ENCODE measurements around the gene ATP12A. TPM values are rescaled to one million over a fixed set of nuclear protein-coding genes. Genes with fewer than 3 reads are reported as not detected.

ATP12A gene
- total and polyA plus RNA-seq, 2 of the 8 experiments (the other 6 are each of a cell fraction or from before 2014, with no cell fraction given), result 0.80 to 1.3 TPM

- Histone ChIP-seq H2BK5ac (ENCODE audit: low read depth, low read length) (no peak overlapping the region), H2BK15ac (ENCODE audit: low read length) (no peak overlapping the region), H2AFZ (ENCODE audit: low read length) (no peak overlapping the region), H3K9me3 (ENCODE audit: insufficient read depth in 2 of 2, low read depth in 1 of 2, low read length in 1 of 2) (no peaks in the 10 kb centered on the region), H2AK5ac (ENCODE audit: low read depth, low read length) (no peak overlapping the region), H4K5ac (ENCODE audit: insufficient read length, low read depth, low read length) (no peak overlapping the region), H3K79me2 (ENCODE audit: control insufficient read depth in 1 of 2, insufficient read depth in 2 of 2, low read length in 2 of 2) (no peaks in the 10 kb centered on the region), H2BK12ac (ENCODE audit: low read depth, low read length) (no peak overlapping the region), H3K4ac (replicated peaks; ENCODE audit: insufficient read length, low read depth, low read length) (no peak overlapping the region), H4K20me1 (replicated peaks in 1 of 2; ENCODE audit: control insufficient read depth in 1 of 2, insufficient read depth in 2 of 2, low read length in 2 of 2) (no peaks in the 10 kb centered on the region), H4K8ac (ENCODE audit: extremely low read depth, insufficient read depth, low read length) (no peak overlapping the region), H3K9ac (replicated peaks in 1 of 4; ENCODE audit: extremely low read depth in 1 of 4, low read depth in 3 of 4, low read length in 3 of 4) (no peak overlapping the region), H3K27ac (ENCODE audit: low read depth, low read length) (no peak overlapping the region), H3K79me1 (ENCODE audit: low read depth, low read length) (no peaks in the 10 kb centered on the region), H3K23me2 (ENCODE audit: low read depth, low read length) (no peaks in the 10 kb centered on the region), H3K27me3 (replicated peaks in 1 of 4; ENCODE audit: control insufficient read depth in 3 of 4, extremely low read depth in 1 of 4, insufficient read depth in 3 of 4, low read length in 3 of 4) (no peaks in the 10 kb centered on the region), H2BK20ac (ENCODE audit: low read length) (no peak overlapping the region), H3K14ac (ENCODE audit: insufficient read length) (no peak overlapping the region), H3K18ac (ENCODE audit: extremely low read depth, low read length) (no peak overlapping the region), H3K56ac (replicated peaks; ENCODE audit: insufficient read length, low read depth, low read length) (no peak overlapping the region), H2BK120ac (replicated peaks; ENCODE audit: low read depth, low read length) (no peak overlapping the region), H3K23ac (ENCODE audit: insufficient read length) (no peak overlapping the region), H4K91ac (replicated peaks; ENCODE audit: insufficient read length, low read length) (no peak overlapping the region), H3K4me2 (ENCODE audit: insufficient read depth in 1 of 2, low read depth in 2 of 2, low read length in 2 of 2) (no peak overlapping the region), H3K4me3 (ENCODE audit: extremely low read depth in 1 of 4, insufficient read depth in 2 of 4, low read depth in 3 of 4, low read length in 4 of 4) (no peak overlapping the region), H3K36me3 (ENCODE audit: control insufficient read depth in 2 of 4, insufficient read depth in 4 of 4, low read length in 3 of 4) (no peaks in the 10 kb centered on the region), H3K4me1 (replicated peaks in 1 of 4; ENCODE audit: control insufficient read depth in 3 of 4, insufficient read depth in 4 of 4, low read length in 3 of 4) (peaks cover 7 to 13% (median 10%) of the 10 kb centered on the region in 4 experiments; a peak in 6 of 7 replicates)
- POLR2A ChIA-PET (ENCODE audit: partially characterized antibody), result interaction anchor here (0.6 to 0.9 kb wide), 2 partner anchors 52 to 59 kb away, joined by 3 read pairs; no protein-coding TSS in a partner anchor
- FAIRE-seq (no peak), DNase-seq (ENCODE audit: low read depth in 1 of 2, low spot score in 2 of 2) (no peak)
- CTCF ChIA-PET (ENCODE audit: partially characterized antibody), result interaction anchor here (0.6 to 2.2 kb wide), 13 partner anchors 9 to 83 kb away, joined by 3 to 8 read pairs (median 4); no protein-coding TSS in a partner anchor
- WGBS, 2 experiments (ENCODE audit: extremely low coverage in 1 of 2, insufficient coverage in 1 of 2, insufficient read length in 1 of 2, insufficient replicate concordance in 2 of 2, low coverage in 1 of 2, low lambda C conversion rate in 2 of 2, missing lambda C conversion rate in 1 of 2), result 94% methylated on average over 11 of the region's 11 CpGs; no CpG with 5 or more reads in 1 of the 2 experiments
- TF ChIP-seq, protein P1, sequence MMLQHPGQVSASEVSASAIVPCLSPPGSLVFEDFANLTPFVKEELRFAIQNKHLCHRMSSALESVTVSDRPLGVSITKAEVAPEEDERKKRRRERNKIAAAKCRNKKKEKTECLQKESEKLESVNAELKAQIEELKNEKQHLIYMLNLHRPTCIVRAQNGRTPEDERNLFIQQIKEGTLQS (IDR thresholded peaks at IDR 0.05; ENCODE audit: insufficient read depth, low read depth, low read length), result no peak
- TF ChIP-seq CHD1 (IDR thresholded peaks at IDR 0.05; ENCODE audit: low read depth, low read length) (no peak), POLR2AphosphoS5 (IDR thresholded peaks at IDR 0.05; ENCODE audit: low read depth, low read length) (no peak), KDM1A (IDR thresholded peaks at IDR 0.05; ENCODE audit: borderline replicate concordance, low read length) (no peak), BACH1 (IDR thresholded peaks at IDR 0.05; ENCODE audit: low read length) (no peak), E2F6 (IDR thresholded peaks at IDR 0.05) (no peak), RXRA (IDR thresholded peaks at IDR 0.05; ENCODE audit: insufficient read depth, low read depth, low read length) (no peak), TEAD4 (IDR thresholded peaks at IDR 0.05; ENCODE audit: low read depth, low read length) (no peak), ASH2L (IDR thresholded peaks at IDR 0.05; ENCODE audit: low read length) (no peak), SP2 (IDR thresholded peaks at IDR 0.05; ENCODE audit: low read length) (no peak), CHD2 (IDR thresholded peaks at IDR 0.05; ENCODE audit: low read length) (no peak), SRF (IDR thresholded peaks at IDR 0.05; ENCODE audit: low read depth, low read length) (no peak)
Measured at GRCh38 chr13:24688950-24689349, 8.7 kb downstream of the ATP12A start.

Data from H1 (cell line).